Measurements from ENCODE around the gene CCDC184. TPM values are rescaled to one million over a fixed set of nuclear protein-coding genes. Genes with fewer than 3 reads are reported as not detected.

Gene CCDC184
- total RNA-seq, 1 experiment from 2014 or later, result 0.13 TPM

GRCh38 chr12:48191096-48191495 is 7.7 kb downstream of the CCDC184 start:
- H2BK20ac ChIP-seq (ENCODE audit: low read depth, low read length, poor library complexity, severe bottlenecking), result no peak overlapping the region
- H2AFZ ChIP-seq (ENCODE audit: low read length), result no peak overlapping the region
- H4K8ac ChIP-seq (replicated peaks; ENCODE audit: insufficient read length, low read depth, low read length), result no peak overlapping the region
- no peaks in the 10 kb centered on the region for H3K9me3 ChIP-seq (ENCODE audit: control insufficient read depth, low read depth, low read length)
- no peaks in the 10 kb centered on the region for H3K23me2 ChIP-seq (ENCODE audit: insufficient read length, low read depth, low read length, poor library complexity, severe bottlenecking)
- no peak overlapping the region for H2BK12ac ChIP-seq (ENCODE audit: insufficient read length, low read depth, low read length)
- no peak overlapping the region for H4K91ac ChIP-seq (ENCODE audit: insufficient read length, low read depth, low read length)
- H3K27ac ChIP-seq (ENCODE audit: insufficient read length, low read depth, low read length), result no peak overlapping the region
- H3K4me1 ChIP-seq (ENCODE audit: insufficient read depth, low read length), result no peaks in the 10 kb centered on the region
- Mint-ChIP-seq H3K27me3 (ENCODE audit: low read depth) (peaks cover 94% of the 10 kb centered on the region), H3K36me3 (ENCODE audit: insufficient read depth in 1 of 3, low read depth in 3 of 3) (no peaks in the 10 kb centered on the region), H3K4me3 (no peak overlapping the region), H3K4me1 (peaks cover under 1 to 4% of the 10 kb centered on the region in 2 experiments; a peak in 3 of 4 replicates), H3K9me3 (no peaks in the 10 kb centered on the region; a peak in 1 of 5 replicates), H3K27ac (no peak overlapping the region)
- H3T11ph ChIP-seq (ENCODE audit: low read length), result no peak overlapping the region
- no peak overlapping the region for H3K14ac ChIP-seq (ENCODE audit: insufficient read depth, low read length)
- no peak overlapping the region for H3K4me2 ChIP-seq (ENCODE audit: insufficient read depth, insufficient read length, low read length)
- no peaks in the 10 kb centered on the region for H4K20me1 ChIP-seq (ENCODE audit: control insufficient read depth, insufficient read depth, insufficient read length)
- no peaks in the 10 kb centered on the region for H3K27me3 ChIP-seq (ENCODE audit: insufficient read depth, low read length)
- no peaks in the 10 kb centered on the region for H3K79me2 ChIP-seq (ENCODE audit: insufficient read depth, low read length)
- no peak overlapping the region for H2BK120ac ChIP-seq (ENCODE audit: low read depth, low read length, poor library complexity, severe bottlenecking)
- H2AK5ac ChIP-seq (ENCODE audit: insufficient read length, low read length), result no peak overlapping the region
- no peak overlapping the region for H3K4ac ChIP-seq (ENCODE audit: low read depth, low read length)
- H4K5ac ChIP-seq (ENCODE audit: insufficient read length, low read depth, low read length), result no peak overlapping the region
- DNase-seq, result no peak
- H2BK5ac ChIP-seq (ENCODE audit: insufficient read length, low read length), result no peak overlapping the region
- no peak for TF ChIP-seq CTCF (conservative IDR thresholded peaks at IDR 0.05)
- no peak overlapping the region for H2BK15ac ChIP-seq (ENCODE audit: low read depth, low read length)
- H3K79me1 ChIP-seq (ENCODE audit: insufficient read depth, low read depth, low read length, poor library complexity, severe bottlenecking), result no peaks in the 10 kb centered on the region
- no peak overlapping the region for H3K23ac ChIP-seq (ENCODE audit: insufficient read length, low read depth, low read length)
- H3K9ac ChIP-seq (ENCODE audit: extremely low read depth, insufficient read length, low read length), result no peak overlapping the region
- no peak overlapping the region for H3K18ac ChIP-seq (ENCODE audit: insufficient read length, low read depth, low read length)
- H3K56ac ChIP-seq (ENCODE audit: insufficient read length, low read depth, low read length), result no peak overlapping the region

Data from H9 (cell line).